CD4-positive, alpha-beta T cell (primary cell): ENCODE results near the gene STAT6. TPM values are rescaled to one million over a fixed set of nuclear protein-coding genes. Genes with fewer than 3 reads are reported as not detected.

Source experiments
- ATAC-seq: fragments of 200-7000 bp; cut with Tn5 transposase; one replicate; pipeline ENCODE4 v1.10.0; 2022; ENCODE audit warnings: mild to moderate bottlenecking; ENCODE audit not compliant: poor library complexity
- CTCF ChIA-PET: fragments of 350-600 bp; sonication (Branson Sonifier 250); formaldehyde crosslinking; loops from one replicate; lab custom pipeline; 2021; ENCODE audit warnings: antibody characterized with exemption, inconsistent platforms; lab: Charles Lee
- POLR2A ChIA-PET: fragments of 350-600 bp; sonication (Branson Sonifier 250); formaldehyde crosslinking; loops from one replicate; lab custom pipeline; 2021; ENCODE audit warnings: antibody characterized with exemption, inconsistent platforms; lab: Charles Lee
- DNase-seq, 14 experiments: peaks; one replicate each; pipeline ENCODE4 v3.0.0-alpha.2; 2013 to 2020; ENCODE audit warnings: mixed read lengths in 2 of 14
- H3K27ac ChIP-seq, 2 donors: one replicate each; pipeline versions ENCODE4 v1.5.1 to v1.7.0; 2013; ENCODE audit warnings: low read length in 2 of 2, low read depth in 1 of 2, mild to moderate bottlenecking in 1 of 2
- H3K27me3 ChIP-seq, 2 experiments: 1 replicate in 1 of 2; 2 replicates in 1 of 2; pipeline versions ENCODE4 v1.6.1 to v1.7.0; 2013; ENCODE audit warnings: low read length in 2 of 2, control low read depth in 1 of 2, mild to moderate bottlenecking in 1 of 2, moderate library complexity in 1 of 2; ENCODE audit not compliant: insufficient read depth in 2 of 2, control insufficient read depth in 1 of 2
- H3K36me3 ChIP-seq: one replicate; pipeline ENCODE4 v1.6.1; 2013; ENCODE audit warnings: low read length, control low read depth; ENCODE audit not compliant: insufficient read depth
- H3K4me1 ChIP-seq: one replicate; pipeline ENCODE4 v1.6.1; 2013; ENCODE audit warnings: low read length, control low read depth; ENCODE audit not compliant: insufficient read depth
- H3K4me3 ChIP-seq: one replicate; pipeline ENCODE4 v1.5.1; 2013; ENCODE audit warnings: mild to moderate bottlenecking, low read length, moderate library complexity
- H3K9me3 ChIP-seq, 2 experiments: 1 replicate in 1 of 2; 2 replicates in 1 of 2; pipeline versions ENCODE4 v1.6.1 to v1.7.0; 2013; ENCODE audit warnings: low read length in 2 of 2, mild to moderate bottlenecking in 2 of 2, control low read depth in 1 of 2, moderate library complexity in 1 of 2; ENCODE audit not compliant: control insufficient read depth in 1 of 2, insufficient read depth in 1 of 2
- H3K27ac Mint-ChIP-seq: one replicate; pipeline ENCODE4 v1.8.0; 2020; ENCODE audit warnings: mixed read lengths
- H3K27me3 Mint-ChIP-seq: one replicate; pipeline ENCODE4 v1.8.0; 2021; ENCODE audit warnings: mixed read lengths
- H3K36me3 Mint-ChIP-seq: one replicate; pipeline ENCODE4 v1.8.0; 2021; ENCODE audit warnings: low read depth, mixed read lengths
- H3K4me1 Mint-ChIP-seq: one replicate; pipeline ENCODE4 v1.8.0; 2021; ENCODE audit warnings: low read depth, mixed read lengths
- H3K4me3 Mint-ChIP-seq: one replicate; pipeline ENCODE4 v1.8.0; 2020; ENCODE audit warnings: mild to moderate bottlenecking, mixed read lengths
- H3K9me3 Mint-ChIP-seq: one replicate; pipeline ENCODE4 v1.8.0; 2020; ENCODE audit warnings: mixed read lengths
- intact Hi-C, 2 experiments: fragments of 100-400 bp; cut with DNase I in 1 of 2; cut with micrococcal nuclease in 1 of 2; formaldehyde crosslinking; loops; one replicate each; pipeline versions ENCODE4 v1.15.1 to v1.9.0; 2023 to 2025; cut with DNase I, micrococcal nuclease
- total RNA-seq, 174 experiments: library from RNA in 2 of 174; stranded (reverse) in 2 of 174; gene quantifications; one replicate each; pipeline ENCODE4 v1.2.3 and lab custom pipeline; 2021 to 2026
- TF ChIP-seq, protein P1 (sequence below): fragments of 200-600 bp; IDR thresholded peaks from one replicate; pipeline ENCODE4 v1.8.0; 2022; ENCODE audit warnings: antibody characterized with exemption, mild to moderate bottlenecking

The STAT6 gene
- total RNA-seq, 2 experiments from 2014 or later = 133 to 144 TPM

DNA sequence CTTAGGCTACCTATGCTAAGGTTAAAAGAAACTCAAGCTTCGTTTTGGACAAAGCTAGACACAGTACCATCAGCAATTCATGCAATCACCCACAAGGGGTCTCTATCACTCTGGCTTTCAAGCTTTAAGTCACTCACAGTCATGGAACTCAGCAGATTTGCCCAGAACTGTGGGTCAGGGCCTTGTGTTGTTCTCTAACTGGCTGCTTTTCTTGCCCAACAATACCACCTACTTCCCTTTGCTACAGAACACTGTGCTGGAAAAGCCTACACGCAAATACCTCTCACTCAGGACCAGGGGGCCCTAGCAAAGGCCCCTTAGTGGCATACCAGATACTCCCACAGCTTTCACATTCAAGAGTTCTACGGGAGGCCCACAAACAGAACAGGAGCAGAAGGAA is 41.6 kb downstream of the STAT6 start:
- Histone ChIP-seq H3K36me3 (peaks cover 26% of the 10 kb centered on the region), H3K4me3 (no peak overlapping the region), H3K4me1 (peaks cover 9% of the 10 kb centered on the region), H3K27ac (peak overlapping the region; percentile 34 to 38), H3K27me3 (no peaks in the 10 kb centered on the region), H3K9me3 (no peaks in the 10 kb centered on the region)
- peak; percentile 99 for ATAC-seq
- ChIA-PET POLR2A (interaction anchor here (0.6 to 8.7 kb wide), 14 partner anchors 9 to 160 kb away, joined by 3 to 244 read pairs (median 4); partner anchors contain the start of genes LRP1, NAB2, NEMP1 and SHMT2), CTCF (interaction anchor here (0.6 to 6.3 kb wide), 30 partner anchors 10 to 312 kb away, joined by 3 to 141 read pairs (median 4); partner anchors contain the start of genes LRP1, NAB2, NEMP1 and STAT6)
- peak overlapping the region; percentile 18 for H3K4me3 Mint-ChIP-seq
- peak overlapping the region; percentile 81 for H3K27ac Mint-ChIP-seq
- H3K4me1 Mint-ChIP-seq = peaks cover 31% of the 10 kb centered on the region
- peak in 13 of 14 experiments; percentile 20 to 89 (median 51) for DNase-seq
- intact Hi-C loops = loop anchor here (1.0 to 5.0 kb wide), 5 partner anchors 17 to 312 kb away; no protein-coding TSS in a partner anchor
- TF ChIP-seq, protein P1, sequence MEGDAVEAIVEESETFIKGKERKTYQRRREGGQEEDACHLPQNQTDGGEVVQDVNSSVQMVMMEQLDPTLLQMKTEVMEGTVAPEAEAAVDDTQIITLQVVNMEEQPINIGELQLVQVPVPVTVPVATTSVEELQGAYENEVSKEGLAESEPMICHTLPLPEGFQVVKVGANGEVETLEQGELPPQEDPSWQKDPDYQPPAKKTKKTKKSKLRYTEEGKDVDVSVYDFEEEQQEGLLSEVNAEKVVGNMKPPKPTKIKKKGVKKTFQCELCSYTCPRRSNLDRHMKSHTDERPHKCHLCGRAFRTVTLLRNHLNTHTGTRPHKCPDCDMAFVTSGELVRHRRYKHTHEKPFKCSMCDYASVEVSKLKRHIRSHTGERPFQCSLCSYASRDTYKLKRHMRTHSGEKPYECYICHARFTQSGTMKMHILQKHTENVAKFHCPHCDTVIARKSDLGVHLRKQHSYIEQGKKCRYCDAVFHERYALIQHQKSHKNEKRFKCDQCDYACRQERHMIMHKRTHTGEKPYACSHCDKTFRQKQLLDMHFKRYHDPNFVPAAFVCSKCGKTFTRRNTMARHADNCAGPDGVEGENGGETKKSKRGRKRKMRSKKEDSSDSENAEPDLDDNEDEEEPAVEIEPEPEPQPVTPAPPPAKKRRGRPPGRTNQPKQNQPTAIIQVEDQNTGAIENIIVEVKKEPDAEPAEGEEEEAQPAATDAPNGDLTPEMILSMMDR = peak; percentile 87
- H3K27me3 Mint-ChIP-seq = no peaks in the 10 kb centered on the region
- H3K36me3 Mint-ChIP-seq = peaks cover 47% of the 10 kb centered on the region
- H3K9me3 Mint-ChIP-seq = no peaks in the 10 kb centered on the region

DNA sequence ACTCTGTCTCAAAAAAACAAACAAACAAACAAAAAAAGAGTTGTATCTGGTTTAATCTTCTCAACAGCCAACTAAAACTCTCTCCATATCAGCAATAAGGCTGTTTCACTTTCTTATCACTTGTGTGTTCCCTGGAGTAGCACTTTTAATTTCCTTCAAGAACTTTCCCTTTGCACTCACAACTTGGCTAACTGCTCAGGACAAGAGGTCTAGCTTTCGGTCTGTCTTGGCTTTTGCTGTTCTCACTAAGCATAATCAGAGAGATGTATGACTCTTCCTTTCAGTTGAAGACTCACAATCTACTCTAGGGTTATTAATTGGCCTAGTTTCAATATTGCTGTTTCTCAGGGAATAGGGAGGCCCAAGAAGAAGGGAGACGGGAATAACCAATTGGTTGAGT is 44.9 kb downstream of the STAT6 start:
- Mint-ChIP-seq H3K27me3 (no peaks in the 10 kb centered on the region), H3K9me3 (no peaks in the 10 kb centered on the region), H3K36me3 (peaks cover 39% of the 10 kb centered on the region), H3K4me1 (peaks cover 43% of the 10 kb centered on the region), H3K4me3 (no peak overlapping the region), H3K27ac (peak overlapping the region; percentile 69)
- no peaks in the 10 kb centered on the region for H3K27me3 ChIP-seq
- DNase-seq = no peak
- H3K27ac ChIP-seq = no peak overlapping the region
- H3K36me3 ChIP-seq = peaks cover 16% of the 10 kb centered on the region
- H3K4me1 ChIP-seq = peaks cover 19% of the 10 kb centered on the region
- ChIA-PET CTCF (interaction anchor here (0.9 to 1.6 kb wide), 3 partner anchors 46 to 58 kb away, joined by 4 to 9 read pairs (median 4); partner anchors contain the start of gene STAT6), POLR2A (interaction anchor here (0.6 to 4.8 kb wide), 4 partner anchors 32 to 341 kb away, joined by 3 to 48 read pairs (median 3); partner anchors contain the start of genes LRP1, NACA and STAT6)
- no peak for ATAC-seq
- TF ChIP-seq, protein P1 = no peak
- H3K4me3 ChIP-seq = no peak overlapping the region
- intact Hi-C loops = loop anchor here in 1 of 2 experiments (5.0 kb wide), 1 partner anchor 309 kb away; no protein-coding TSS in a partner anchor
- H3K9me3 ChIP-seq = no peaks in the 10 kb centered on the region

GRCh38 chr12:57063991-57064685 is 47.0 kb downstream of the STAT6 start:
- no peaks in the 10 kb centered on the region for H3K27me3 ChIP-seq
- DNase-seq (peak in 8 of 14 experiments; percentile 6 to 92 (median 57)), ATAC-seq (peak; percentile 95)
- ChIA-PET POLR2A (interaction anchor here (1.0 to 4.8 kb wide), 6 partner anchors 9 to 56 kb away, joined by 3 to 48 read pairs (median 3); partner anchors contain the start of genes NEMP1 and STAT6), CTCF (interaction anchor here (1.3 to 2.5 kb wide), 4 partner anchors 15 to 60 kb away, joined by 3 to 14 read pairs (median 5); partner anchors contain the start of genes NEMP1 and STAT6)
- H3K27ac Mint-ChIP-seq = peak overlapping the region; percentile 87
- peaks cover 19% of the 10 kb centered on the region for H3K36me3 ChIP-seq
- peak overlapping the region; percentile 70 to 82 for H3K27ac ChIP-seq
- no peaks in the 10 kb centered on the region for H3K9me3 ChIP-seq
- peak overlapping the region; percentile 39 for H3K4me3 ChIP-seq
- no peaks in the 10 kb centered on the region for H3K9me3 Mint-ChIP-seq
- peaks cover 12% of the 10 kb centered on the region for H3K4me1 ChIP-seq
- peaks cover 34% of the 10 kb centered on the region for H3K4me1 Mint-ChIP-seq
- H3K4me3 Mint-ChIP-seq = peak overlapping the region; percentile 70
- TF ChIP-seq, protein P1 = no peak
- intact Hi-C loops = loop anchor here in 1 of 2 experiments (1.0 to 2.0 kb wide), 4 partner anchors 14 to 307 kb away; partner anchors contain the start of gene NEMP1
- H3K27me3 Mint-ChIP-seq = no peaks in the 10 kb centered on the region
- H3K36me3 Mint-ChIP-seq = peaks cover 37% of the 10 kb centered on the region
